Measurements from ENCODE around the gene ERC2.

The ERC2 gene

GRCh38 chr3:55497250-55497649 lies 971.0 kb downstream of the ERC2 start:
- Histone ChIP-seq H2AFZ (ENCODE audit: low read depth, low read length, severe bottlenecking) (no peak overlapping the region), H3K79me2 (ENCODE audit: insufficient read depth, low read length) (no peaks in the 10 kb centered on the region), H3F3A (ENCODE audit: insufficient read depth) (no peaks in the 10 kb centered on the region), H3K27me3 (ENCODE audit: low read length) (no peaks in the 10 kb centered on the region), H3K4me2 (ENCODE audit: low read depth, low read length, poor library complexity, severe bottlenecking) (no peak overlapping the region), H3K36me3 (ENCODE audit: low read length) (no peaks in the 10 kb centered on the region), H3K27ac (ENCODE audit: low read depth, low read length) (no peak overlapping the region), H3K4me3 (ENCODE audit: insufficient read depth, low read length, poor library complexity, severe bottlenecking) (no peak overlapping the region), H3K9ac (ENCODE audit: low read length) (no peak overlapping the region), H3K9me2 (replicated peaks; ENCODE audit: insufficient read depth, low read length) (no peaks in the 10 kb centered on the region; the same call in 1 of the 2 replicates), H3K9me3 (ENCODE audit: insufficient read depth, low read length) (no peaks in the 10 kb centered on the region), H4K20me1 (ENCODE audit: low read depth, low read length) (no peaks in the 10 kb centered on the region)
- TF ChIP-seq CTCF (IDR thresholded peaks at IDR 0.05; ENCODE audit: insufficient read depth, low read length, poor library complexity, severe bottlenecking): no peak
- TF ChIP-seq EZH2phosphoT487 (conservative IDR thresholded peaks at IDR 0.05; ENCODE audit: low read length): no peak

- no peaks in the 10 kb centered on the region; the same call in 1 of the 2 replicates for H3K9me2 ChIP-seq (replicated peaks; ENCODE audit: insufficient read depth, low read length)
- TF ChIP-seq CTCF (IDR thresholded peaks at IDR 0.05; ENCODE audit: insufficient read depth, low read length, poor library complexity, severe bottlenecking) (no peak), EZH2phosphoT487 (conservative IDR thresholded peaks at IDR 0.05; ENCODE audit: low read length) (no peak)
Observed at GRCh38 chr3:55494976-55495375, 973.3 kb downstream of the ERC2 start.

GRCh38 chr3:55492976-55493375 lies 975.3 kb downstream of the ERC2 start:
- no peak overlapping the region for H3K9ac ChIP-seq (ENCODE audit: low read length)
- H4K20me1 ChIP-seq (ENCODE audit: low read depth, low read length): no peaks in the 10 kb centered on the region
- H3K79me2 ChIP-seq (ENCODE audit: insufficient read depth, low read length): no peaks in the 10 kb centered on the region
- no peaks in the 10 kb centered on the region for H3K27me3 ChIP-seq (ENCODE audit: low read length)
- no peaks in the 10 kb centered on the region; the same call in 1 of the 2 replicates for H3K9me2 ChIP-seq (replicated peaks; ENCODE audit: insufficient read depth, low read length)
- TF ChIP-seq EZH2phosphoT487 (conservative IDR thresholded peaks at IDR 0.05; ENCODE audit: low read length) (no peak), CTCF (IDR thresholded peaks at IDR 0.05; ENCODE audit: insufficient read depth, low read length, poor library complexity, severe bottlenecking) (no peak)
- no peak overlapping the region for H2AFZ ChIP-seq (ENCODE audit: low read depth, low read length, severe bottlenecking)
- no peak overlapping the region for H3K4me2 ChIP-seq (ENCODE audit: low read depth, low read length, poor library complexity, severe bottlenecking)
- H3K27ac ChIP-seq (ENCODE audit: low read depth, low read length): no peak overlapping the region
- H3K36me3 ChIP-seq (ENCODE audit: low read length): no peaks in the 10 kb centered on the region
- H3F3A ChIP-seq (ENCODE audit: insufficient read depth): no peaks in the 10 kb centered on the region
- H3K4me3 ChIP-seq (ENCODE audit: insufficient read depth, low read length, poor library complexity, severe bottlenecking): no peak overlapping the region
- no peaks in the 10 kb centered on the region for H3K9me3 ChIP-seq (ENCODE audit: insufficient read depth, low read length)

More at GRCh38 chr3:55494976-55495375, 973.3 kb downstream of the ERC2 start:
- no peak overlapping the region for H3K27ac ChIP-seq (ENCODE audit: low read depth, low read length)
- H4K20me1 ChIP-seq (ENCODE audit: low read depth, low read length): no peaks in the 10 kb centered on the region
- H3F3A ChIP-seq (ENCODE audit: insufficient read depth): no peaks in the 10 kb centered on the region
- H3K9ac ChIP-seq (ENCODE audit: low read length): no peak overlapping the region
- no peak overlapping the region for H3K4me2 ChIP-seq (ENCODE audit: low read depth, low read length, poor library complexity, severe bottlenecking)
- H3K79me2 ChIP-seq (ENCODE audit: insufficient read depth, low read length): no peaks in the 10 kb centered on the region
- no peak overlapping the region for H2AFZ ChIP-seq (ENCODE audit: low read depth, low read length, severe bottlenecking)
- no peaks in the 10 kb centered on the region for H3K27me3 ChIP-seq (ENCODE audit: low read length)
- no peaks in the 10 kb centered on the region for H3K9me3 ChIP-seq (ENCODE audit: insufficient read depth, low read length)
- no peaks in the 10 kb centered on the region for H3K36me3 ChIP-seq (ENCODE audit: low read length)
- H3K4me3 ChIP-seq (ENCODE audit: insufficient read depth, low read length, poor library complexity, severe bottlenecking): no peak overlapping the region

Measured in SU-DHL-6 (cell line).